A549 (cell line): ENCODE data around the gene GMPR. TPM values are rescaled to one million over a fixed set of nuclear protein-coding genes. Genes with fewer than 3 reads are reported as not detected.

Experiments used
- ATAC-seq, 2 experiments: fragments of 200-7000 bp in 1 of 2; fragments of >200 bp in 1 of 2; cut with Nextera tagmentation in 1 of 2; cut with Tn5 transposase in 1 of 2; 3 replicates each; pipeline versions ENCODE4 v1.8.0 to v1.9.1; 2018 to 2020; ENCODE audit warnings: mild to moderate bottlenecking in 1 of 2, moderate library complexity in 1 of 2
- CTCF ChIA-PET: fragments of 300-600 bp; sonication (Branson Sonifier 250); formaldehyde crosslinking; extraction: SDS; loops from one replicate; lab custom pipeline; 2021; ENCODE audit warnings: antibody characterized with exemption, inconsistent platforms; lab: Yijun Ruan, JAX
- POLR2A ChIA-PET: fragments of 350-600 bp; formaldehyde crosslinking; extraction: SDS; loops from one replicate; lab custom pipeline; 2021; ENCODE audit warnings: antibody characterized with exemption, inconsistent platforms; lab: Yijun Ruan, JAX
- DNase-seq, 2 experiments: peaks; one replicate each; pipeline versions ENCODE4 v3.0.0 to v3.0.0-alpha.2; 2011 to 2016; ENCODE audit warnings: low read depth in 1 of 2, low spot score in 1 of 2
- FAIRE-seq: peaks from 2 replicates; lab custom pipeline; 2011; peaks lifted over from hg19 to GRCh38; lab: Jason Lieb, UNC
- H3K27ac ChIP-seq, 2 experiments: fragments of >200 bp; sonication (Bioruptor Twin); formaldehyde crosslinking; 3 replicates each; pipeline ENCODE4 v1.5.1; 2016 to 2017
- H3K4me1 ChIP-seq: fragments of >200 bp; sonication (Bioruptor Twin); formaldehyde crosslinking; 3 replicates; pipeline ENCODE4 v1.6.1; 2016
- H3K4me2 ChIP-seq: fragments of >200 bp; sonication (Bioruptor Twin); formaldehyde crosslinking; 3 replicates; pipeline ENCODE4 v1.6.1; 2016
- H3K4me3 ChIP-seq: fragments of >200 bp; sonication (Bioruptor Twin); formaldehyde crosslinking; 3 replicates; pipeline ENCODE4 v1.5.1; 2016
- H3K9me3 ChIP-seq: fragments of >200 bp; sonication (Bioruptor Twin); formaldehyde crosslinking; 3 replicates; pipeline ENCODE4 v1.6.1; 2016
- BCL3 ChIP-seq: fragments of >200 bp; sonication (Bioruptor Twin); formaldehyde crosslinking; IDR thresholded peaks from 3 replicates; pipeline ENCODE4 v1.6.1; 2016
- CBX2 ChIP-seq: fragments of 200-600 bp; sonication (generic); IDR thresholded peaks from 2 replicates; pipeline ENCODE4 v1.6.1; 2016; ENCODE audit warnings: low read depth, mild to moderate bottlenecking, borderline replicate concordance
- CBX8 ChIP-seq: fragments of 200-600 bp; sonication (generic); IDR thresholded peaks from 2 replicates; pipeline ENCODE4 v1.6.1; 2016
- CEBPB ChIP-seq, 2 experiments: fragments of >200 bp in 1 of 2; sonication (Bioruptor Twin) in 1 of 2; formaldehyde crosslinking in 1 of 2; IDR thresholded peaks; 2 replicates each; pipeline ENCODE4 v1.6.1; 2012 to 2016
- CHD4 ChIP-seq: fragments of 200-600 bp; sonication (generic); IDR thresholded peaks from 2 replicates; pipeline ENCODE4 v1.6.1; 2016; ENCODE audit warnings: antibody characterized with exemption, mild to moderate bottlenecking, borderline replicate concordance
- E2F6 ChIP-seq: IDR thresholded peaks from 2 replicates; pipeline ENCODE4 v1.6.1; 2012; ENCODE audit warnings: low read depth, borderline replicate concordance
- EHF ChIP-seq: fragments of 250-450 bp; sonication (Bioruptor Pico); IDR thresholded peaks from 2 replicates; pipeline ENCODE4 v1.5.0; 2020; ENCODE audit warnings: mild to moderate bottlenecking
- EHMT2 ChIP-seq: fragments of 200-600 bp; sonication (generic); IDR thresholded peaks from 2 replicates; pipeline ENCODE4 v1.6.1; 2016; ENCODE audit warnings: antibody characterized with exemption, low read depth, mild to moderate bottlenecking, moderate library complexity
- EP300 ChIP-seq, 2 experiments: fragments of >200 bp; sonication (Bioruptor Twin); formaldehyde crosslinking; IDR thresholded peaks; 2 replicates in 1 of 2; 3 replicates in 1 of 2; pipeline ENCODE4 v1.6.1; 2016 to 2017
- FOXS1 ChIP-seq: fragments of 250-450 bp; sonication (Bioruptor Pico); IDR thresholded peaks from 2 replicates; pipeline ENCODE4 v1.5.0; 2020; ENCODE audit warnings: mild to moderate bottlenecking, moderate library complexity
- HDAC2 ChIP-seq: fragments of 200-600 bp; sonication (generic); IDR thresholded peaks from 2 replicates; pipeline ENCODE4 v1.6.1; 2016
- HES2 ChIP-seq: fragments of >200 bp; sonication (Bioruptor Twin); formaldehyde crosslinking; IDR thresholded peaks from 2 replicates; pipeline ENCODE4 v1.6.1; 2016
- JUN ChIP-seq, 2 experiments: fragments of >200 bp; sonication (Bioruptor Twin); formaldehyde crosslinking; IDR thresholded peaks; 2 replicates in 1 of 2; 3 replicates in 1 of 2; pipeline ENCODE4 v1.6.1; 2016 to 2017
- NPAS2 ChIP-seq: fragments of 250-450 bp; sonication (Bioruptor Pico); IDR thresholded peaks from 2 replicates; pipeline ENCODE4 v1.8.0; 2022; ENCODE audit warnings: mild to moderate bottlenecking, moderate library complexity, borderline replicate concordance
- PBX3 ChIP-seq: IDR thresholded peaks from 2 replicates; pipeline ENCODE4 v1.6.1; 2012
- PHF8 ChIP-seq: fragments of 200-600 bp; sonication (generic); IDR thresholded peaks from 2 replicates; pipeline ENCODE4 v1.6.1; 2016; ENCODE audit warnings: low read depth, mild to moderate bottlenecking, antibody characterized with exemption, moderate library complexity, borderline replicate concordance
- POLR2A ChIP-seq: IDR thresholded peaks from 2 replicates; pipeline ENCODE4 v1.6.1; 2012; ENCODE audit warnings: mild to moderate bottlenecking, low read length
- POLR2AphosphoS2 ChIP-seq: conservative IDR thresholded peaks from 2 replicates; pipeline ENCODE4 v1.6.1; 2012; ENCODE audit warnings: low read length, improper control_type of control experiment, inconsistent platforms
- RCOR1 ChIP-seq: fragments of 150-350 bp; IDR thresholded peaks from 2 replicates; pipeline ENCODE4 v1.6.1; 2014; ENCODE audit warnings: antibody characterized with exemption, low read length, low read depth
- SREBF2 ChIP-seq: fragments of 450-650 bp; IDR thresholded peaks from 2 replicates; pipeline ENCODE4 v1.6.1; 2014; ENCODE audit warnings: mild to moderate bottlenecking, moderate library complexity
- TFCP2L1 ChIP-seq: fragments of 250-450 bp; sonication (Bioruptor Pico); IDR thresholded peaks from 2 replicates; pipeline ENCODE4 v1.5.0; 2021; ENCODE audit warnings: mild to moderate bottlenecking
- USF2 ChIP-seq: fragments of 450-650 bp; IDR thresholded peaks from 2 replicates; pipeline ENCODE4 v1.6.1; 2014; ENCODE audit warnings: antibody characterized with exemption
- ZC3H11A ChIP-seq: fragments of 450-650 bp; IDR thresholded peaks from 2 replicates; pipeline ENCODE4 v1.6.1; 2014; ENCODE audit warnings: antibody characterized with exemption, mild to moderate bottlenecking
- ZFP36 ChIP-seq: fragments of 450-650 bp; IDR thresholded peaks from 2 replicates; pipeline ENCODE4 v1.6.1; 2014; ENCODE audit warnings: borderline replicate concordance; ENCODE audit not compliant: partially characterized antibody
- ZNF302 ChIP-seq: fragments of 250-450 bp; sonication (Bioruptor Pico); IDR thresholded peaks from 2 replicates; pipeline ENCODE4 v1.9.0; 2021; ENCODE audit warnings: inconsistent platforms, mild to moderate bottlenecking, moderate library complexity
- WGBS: methylation state at CpG from one replicate; pipeline ENCODE4 v1.1.6; 2017; ENCODE audit errors: missing lambda C conversion rate; 5-methylcytosine and 5-hydroxymethylcytosine counted together
- polyA plus RNA-seq, 4 experiments: library from polyadenylated mRNA; depleted of rRNA in 3 of 4; stranded (reverse); fragments of >200 nt; fragmentation: RNase III in 1 of 4; extraction: RNeasy Plus Mini Kit Qiagen cat#74134 plus additional on column Dnase treatment in 1 of 4; gene quantifications; 2 replicates in 3 of 4; 3 replicates in 1 of 4; pipeline ENCODE4 v1.2.3, GENCODE V29; 2011 to 2017

The GMPR gene
- polyA plus RNA-seq, 2 of the 4 experiments (the other 2 are of a cell fraction), result 0.23 to 0.34 TPM

GRCh38 chr6:16253399-16254144 lies 15.2 kb downstream of the GMPR start:
- CTCF ChIA-PET, result no interaction called here
- ATAC-seq, result no peak

GRCh38 chr6:16254535-16254934 lies 16.1 kb downstream of the GMPR start:
- ATAC-seq (no peak), FAIRE-seq (no peak), DNase-seq (no peak)
- POLR2A ChIA-PET, result no interaction called here
- no peak overlapping the region for H3K27ac ChIP-seq
- H3K4me3 ChIP-seq, result no peak overlapping the region
- CTCF ChIA-PET, result interaction anchor here (0.7 kb wide), 1 partner anchor 733 kb away, joined by 3 read pairs; no protein-coding TSS in a partner anchor
- TF ChIP-seq POLR2A, result no peak
- TF ChIP-seq BCL3, result no peak
- TF ChIP-seq CHD4, result no peak
- no peak for TF ChIP-seq EP300 (IDR thresholded peaks at IDR 0.05)
- no peak for TF ChIP-seq CEBPB (IDR thresholded peaks at IDR 0.05)
- no peak overlapping the region for H3K4me2 ChIP-seq
- WGBS, result 67% methylated on average over 9 of the region's 9 CpGs
- H3K9me3 ChIP-seq, result no peaks in the 10 kb centered on the region
- no peaks in the 10 kb centered on the region for H3K4me1 ChIP-seq

More at GRCh38 chr6:16253399-16254144, 15.2 kb downstream of the GMPR start:
- POLR2A ChIA-PET, result no interaction called here
- no peak for TF ChIP-seq TFCP2L1 (CRISPR knock-in tag)
- no peak for TF ChIP-seq JUN (IDR thresholded peaks at IDR 0.05)
- no peak for TF ChIP-seq HDAC2
- no peak for TF ChIP-seq CBX2
- no peak for TF ChIP-seq POLR2AphosphoS2
- TF ChIP-seq FOXS1 (CRISPR knock-in tag), result no peak
- no peak for TF ChIP-seq EHMT2
- no peak for TF ChIP-seq ZC3H11A
- TF ChIP-seq EHF, result no peak
- Histone ChIP-seq H3K4me3 (no peak overlapping the region), H3K4me2 (no peak overlapping the region), H3K9me3 (no peaks in the 10 kb centered on the region), H3K4me1 (no peaks in the 10 kb centered on the region), H3K27ac (no peak overlapping the region)
- FAIRE-seq, result no peak
- 50% methylated on average over 10 of the region's 10 CpGs for WGBS
- DNase-seq, result no peak

GRCh38 chr6:16256781-16257180 lies 18.4 kb downstream of the GMPR start:
- CTCF ChIA-PET, result no interaction called here
- POLR2A ChIA-PET, result interaction anchor here (0.5 kb wide), 1 partner anchor 69 kb away, joined by 3 read pairs; no protein-coding TSS in a partner anchor
- Histone ChIP-seq H3K4me3 (no peak overlapping the region), H3K27ac (no peak overlapping the region), H3K9me3 (no peaks in the 10 kb centered on the region), H3K4me2 (no peak overlapping the region), H3K4me1 (no peaks in the 10 kb centered on the region)
- 52% methylated on average over 2 of the region's 2 CpGs for WGBS
- FAIRE-seq, result no peak
- no peak for ATAC-seq
- no peak for TF ChIP-seq NPAS2 (CRISPR knock-in tag)
- no peak for TF ChIP-seq CBX8
- TF ChIP-seq E2F6, result no peak
- TF ChIP-seq PHF8, result no peak
- TF ChIP-seq EHMT2, result no peak
- TF ChIP-seq BCL3, result no peak
- TF ChIP-seq RCOR1, result no peak
- TF ChIP-seq ZFP36, result no peak
- TF ChIP-seq USF2, result no peak
- TF ChIP-seq PBX3, result no peak
- no peak for TF ChIP-seq FOXS1 (CRISPR knock-in tag)
- no peak for TF ChIP-seq SREBF2
- TF ChIP-seq HES2, result no peak
- no peak for TF ChIP-seq CBX2
- TF ChIP-seq ZC3H11A, result no peak
- no peak for TF ChIP-seq ZNF302 (CRISPR knock-in tag)
- no peak for DNase-seq
